HL-60 (cell line): ENCODE results near the gene GRWD1.
A peak's percentile ranks its signal among the peaks of the same experiment; 100 is the strongest.

Experiments used
- GABPA ChIP-seq: IDR thresholded peaks from 2 replicates; pipeline ENCODE4 v1.6.1; 2012; ENCODE audit warnings: low read depth
- POLR2AphosphoS5 ChIP-seq: IDR thresholded peaks from 2 replicates; pipeline ENCODE4 v1.6.1; 2012; ENCODE audit warnings: low read depth
- SPI1 ChIP-seq: IDR thresholded peaks from 2 replicates; pipeline ENCODE4 v1.6.1; 2012; ENCODE audit warnings: low read depth, mild to moderate bottlenecking, borderline replicate concordance
- TF ChIP-seq, protein P1 (sequence below): IDR thresholded peaks from one replicate; pipeline ENCODE4 v1.5.1; 2011; ENCODE audit warnings: low read length, control low read depth, inconsistent platforms; ENCODE audit not compliant: insufficient read depth
- TF ChIP-seq, protein P2 (sequence below): IDR thresholded peaks from 2 replicates; pipeline ENCODE4 v1.6.1; 2012; ENCODE audit warnings: low read depth; ENCODE audit not compliant: insufficient replicate concordance

DNA sequence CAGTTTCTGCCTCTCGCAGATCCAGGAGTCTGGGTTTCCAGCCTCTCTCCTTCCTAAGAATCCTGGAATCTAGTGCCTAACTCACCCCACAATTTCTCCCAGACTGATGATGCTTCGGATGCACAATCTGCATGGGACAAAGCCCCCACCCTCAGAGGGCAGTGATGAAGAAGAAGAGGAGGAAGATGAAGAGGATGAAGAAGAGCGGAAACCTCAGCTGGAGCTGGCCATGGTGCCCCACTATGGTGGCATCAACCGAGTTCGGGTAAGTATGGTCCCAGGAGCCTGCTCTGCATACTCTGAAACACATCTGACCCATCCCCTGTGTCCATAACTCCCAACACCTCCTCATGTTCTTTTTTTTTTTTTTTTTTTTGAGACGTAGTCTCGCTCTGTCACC, 796 bp downstream of the GRWD1 start:
- TF ChIP-seq, protein P1, sequence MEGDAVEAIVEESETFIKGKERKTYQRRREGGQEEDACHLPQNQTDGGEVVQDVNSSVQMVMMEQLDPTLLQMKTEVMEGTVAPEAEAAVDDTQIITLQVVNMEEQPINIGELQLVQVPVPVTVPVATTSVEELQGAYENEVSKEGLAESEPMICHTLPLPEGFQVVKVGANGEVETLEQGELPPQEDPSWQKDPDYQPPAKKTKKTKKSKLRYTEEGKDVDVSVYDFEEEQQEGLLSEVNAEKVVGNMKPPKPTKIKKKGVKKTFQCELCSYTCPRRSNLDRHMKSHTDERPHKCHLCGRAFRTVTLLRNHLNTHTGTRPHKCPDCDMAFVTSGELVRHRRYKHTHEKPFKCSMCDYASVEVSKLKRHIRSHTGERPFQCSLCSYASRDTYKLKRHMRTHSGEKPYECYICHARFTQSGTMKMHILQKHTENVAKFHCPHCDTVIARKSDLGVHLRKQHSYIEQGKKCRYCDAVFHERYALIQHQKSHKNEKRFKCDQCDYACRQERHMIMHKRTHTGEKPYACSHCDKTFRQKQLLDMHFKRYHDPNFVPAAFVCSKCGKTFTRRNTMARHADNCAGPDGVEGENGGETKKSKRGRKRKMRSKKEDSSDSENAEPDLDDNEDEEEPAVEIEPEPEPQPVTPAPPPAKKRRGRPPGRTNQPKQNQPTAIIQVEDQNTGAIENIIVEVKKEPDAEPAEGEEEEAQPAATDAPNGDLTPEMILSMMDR, result no peak
- TF ChIP-seq POLR2AphosphoS5, result no peak
- TF ChIP-seq GABPA, result no peak
- TF ChIP-seq SPI1, result no peak
- TF ChIP-seq, protein P2, sequence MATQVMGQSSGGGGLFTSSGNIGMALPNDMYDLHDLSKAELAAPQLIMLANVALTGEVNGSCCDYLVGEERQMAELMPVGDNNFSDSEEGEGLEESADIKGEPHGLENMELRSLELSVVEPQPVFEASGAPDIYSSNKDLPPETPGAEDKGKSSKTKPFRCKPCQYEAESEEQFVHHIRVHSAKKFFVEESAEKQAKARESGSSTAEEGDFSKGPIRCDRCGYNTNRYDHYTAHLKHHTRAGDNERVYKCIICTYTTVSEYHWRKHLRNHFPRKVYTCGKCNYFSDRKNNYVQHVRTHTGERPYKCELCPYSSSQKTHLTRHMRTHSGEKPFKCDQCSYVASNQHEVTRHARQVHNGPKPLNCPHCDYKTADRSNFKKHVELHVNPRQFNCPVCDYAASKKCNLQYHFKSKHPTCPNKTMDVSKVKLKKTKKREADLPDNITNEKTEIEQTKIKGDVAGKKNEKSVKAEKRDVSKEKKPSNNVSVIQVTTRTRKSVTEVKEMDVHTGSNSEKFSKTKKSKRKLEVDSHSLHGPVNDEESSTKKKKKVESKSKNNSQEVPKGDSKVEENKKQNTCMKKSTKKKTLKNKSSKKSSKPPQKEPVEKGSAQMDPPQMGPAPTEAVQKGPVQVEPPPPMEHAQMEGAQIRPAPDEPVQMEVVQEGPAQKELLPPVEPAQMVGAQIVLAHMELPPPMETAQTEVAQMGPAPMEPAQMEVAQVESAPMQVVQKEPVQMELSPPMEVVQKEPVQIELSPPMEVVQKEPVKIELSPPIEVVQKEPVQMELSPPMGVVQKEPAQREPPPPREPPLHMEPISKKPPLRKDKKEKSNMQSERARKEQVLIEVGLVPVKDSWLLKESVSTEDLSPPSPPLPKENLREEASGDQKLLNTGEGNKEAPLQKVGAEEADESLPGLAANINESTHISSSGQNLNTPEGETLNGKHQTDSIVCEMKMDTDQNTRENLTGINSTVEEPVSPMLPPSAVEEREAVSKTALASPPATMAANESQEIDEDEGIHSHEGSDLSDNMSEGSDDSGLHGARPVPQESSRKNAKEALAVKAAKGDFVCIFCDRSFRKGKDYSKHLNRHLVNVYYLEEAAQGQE, result peak; percentile 51
